CD4-positive, alpha-beta T cell treated with Interleukin-10 for 1 hour (primary cell): Measurements from ENCODE around the gene CENPX.
"Not testable (repeated sequence)": the region's sequence is repeated elsewhere in the genome, so short reads cannot be mapped to it uniquely, and the experiment has no call there.

Source experiments
- DNase-seq: peaks from one replicate; pipeline ENCODE4 v3.0.0-alpha.2; 2020

The CENPX gene

GRCh38 chr17:82038796-82039409, 16.2 kb upstream of the CENPX start:
- DNase-seq = not testable (repeated sequence)

- no peak for DNase-seq
Observed at GRCh38 chr17:82037889-82038195, 15.2 kb upstream of the CENPX start.

- DNase-seq = peak; percentile 96
Observed at GRCh38 chr17:82037092-82037888, 14.6 kb upstream of the CENPX start, which contains the start of gene DCXR. Gene DCXR (minus strand): TSS chr17:82037697. CDS start chr17:82037682, 15 bp downstream.

- DNase-seq = no peak
Observed at GRCh38 chr17:82036634-82037091, 14.0 kb upstream of the CENPX start.

GRCh38 chr17:82035956-82036633, 13.4 kb upstream of the CENPX start:
- DNase-seq = no peak

GRCh38 chr17:82035488-82035887, 12.8 kb upstream of the CENPX start:
- no peak for DNase-seq

- no peak for DNase-seq
Observed at GRCh38 chr17:82034371-82035011, 11.8 kb upstream of the CENPX start.

GRCh38 chr17:82033359-82034085, 10.8 kb upstream of the CENPX start:
- no peak for DNase-seq

- peak; percentile 48 for DNase-seq
Observed at GRCh38 chr17:82031885-82032627, 9.4 kb upstream of the CENPX start.

GRCh38 chr17:82031303-82031884, 8.7 kb upstream of the CENPX start, which contains the start of gene RAC3:
Gene RAC3 (plus strand): TSS chr17:82031678. CDS start chr17:82031762, 84 bp downstream.
- DNase-seq = no peak

GRCh38 chr17:82030470-82031302, 8.0 kb upstream of the CENPX start:
- DNase-seq = peak; percentile 86

GRCh38 chr17:82029990-82030469, 7.4 kb upstream of the CENPX start:
- DNase-seq = no peak

- DNase-seq = no peak
Observed at GRCh38 chr17:82029391-82029790, 6.7 kb upstream of the CENPX start.

GRCh38 chr17:82028966-82029365, 6.3 kb upstream of the CENPX start:
- no peak for DNase-seq

- DNase-seq = no peak
Observed at GRCh38 chr17:82028246-82028645, 5.6 kb upstream of the CENPX start.

GRCh38 chr17:82025401-82026107, 2.9 kb upstream of the CENPX start:
- no peak for DNase-seq

- no peak for DNase-seq
Observed at GRCh38 chr17:82024859-82025258, 2.2 kb upstream of the CENPX start.

- DNase-seq = no peak
Observed at GRCh38 chr17:82023447-82024241, 966 bp upstream of the CENPX start.

- peak; percentile 100 for DNase-seq
Observed at GRCh38 chr17:82022981-82023446, 336 bp upstream of the CENPX start, which contains the start of gene LRRC45. Gene LRRC45 (plus strand): TSS chr17:82023305. CDS start chr17:82023644, 339 bp downstream.
